Mesendoderm (in vitro differentiated cells): ENCODE data around the gene KRR1.

Source experiments
- DNase-seq: peaks from one replicate; pipeline ENCODE4 v3.0.0; 2013
- H2AK5ac ChIP-seq: 2 replicates; pipeline ENCODE4 v1.6.1; 2013; ENCODE audit warnings: low read length, inconsistent platforms
- H2BK120ac ChIP-seq: 2 replicates; pipeline ENCODE4 v1.6.1; 2013; ENCODE audit warnings: low read depth, mild to moderate bottlenecking, low read length, moderate library complexity, mixed read lengths
- H2BK15ac ChIP-seq: replicated peaks from 2 replicates; pipeline ENCODE4 v1.6.1; 2013; ENCODE audit warnings: low read depth, mild to moderate bottlenecking, moderate library complexity
- H2BK5ac ChIP-seq: 2 replicates; pipeline ENCODE4 v1.6.1; 2013; ENCODE audit warnings: low read length, inconsistent platforms
- H3K18ac ChIP-seq: 2 replicates; pipeline ENCODE4 v1.6.1; 2013; ENCODE audit warnings: mild to moderate bottlenecking, low read length, mixed read lengths
- H3K23ac ChIP-seq: one replicate; pipeline ENCODE4 v1.6.1; 2013; ENCODE audit warnings: low read length
- H3K27ac ChIP-seq: 2 replicates; pipeline ENCODE4 v1.5.1; 2013; ENCODE audit warnings: low read depth, mild to moderate bottlenecking, inconsistent platforms, low read length, moderate library complexity
- H3K27me3 ChIP-seq: 2 replicates; pipeline ENCODE4 v1.6.1; 2013; ENCODE audit warnings: low read length, control low read depth, mild to moderate bottlenecking, inconsistent platforms; ENCODE audit not compliant: insufficient read depth, poor library complexity
- H3K36me3 ChIP-seq: 2 replicates; pipeline ENCODE4 v1.6.1; 2013; ENCODE audit warnings: low read length, inconsistent platforms; ENCODE audit not compliant: control insufficient read depth, insufficient read depth
- H3K4ac ChIP-seq: one replicate; pipeline ENCODE4 v1.6.1; 2013; ENCODE audit warnings: low read depth, mild to moderate bottlenecking, low read length, moderate library complexity
- H3K4me1 ChIP-seq: 2 replicates; pipeline ENCODE4 v1.6.1; 2013; ENCODE audit warnings: low read depth, low read length, inconsistent platforms; ENCODE audit not compliant: control insufficient read depth
- H3K4me2 ChIP-seq: 2 replicates; pipeline ENCODE4 v1.6.1; 2013; ENCODE audit warnings: low read length
- H3K4me3 ChIP-seq: 2 replicates; pipeline ENCODE4 v1.5.1; 2013; ENCODE audit warnings: mild to moderate bottlenecking, low read length
- H3K56ac ChIP-seq: one replicate; pipeline ENCODE4 v1.6.1; 2013; ENCODE audit warnings: low read length
- H3K79me1 ChIP-seq: 2 replicates; pipeline ENCODE4 v1.6.1; 2013; ENCODE audit warnings: low read length, inconsistent platforms
- H3K79me2 ChIP-seq: 2 replicates; pipeline ENCODE4 v1.6.1; 2013; ENCODE audit warnings: mild to moderate bottlenecking, low read length; ENCODE audit not compliant: control insufficient read depth, insufficient read depth
- H3K9ac ChIP-seq: 2 replicates; pipeline ENCODE4 v1.6.1; 2013; ENCODE audit warnings: low read length, inconsistent platforms
- H4K5ac ChIP-seq: one replicate; pipeline ENCODE4 v1.6.1; 2013; ENCODE audit warnings: low read length
- H4K8ac ChIP-seq: one replicate; pipeline ENCODE4 v1.6.1; 2013; ENCODE audit warnings: low read depth, mild to moderate bottlenecking, control low read depth, low read length, moderate library complexity
- WGBS: extraction: QIAGEN DNeasy Blood & Tissue Kit; methylation state at CpG from one replicate; pipeline ENCODE4 v1.1.7; 2013; ENCODE audit warnings: low lambda C conversion rate, missing lambda C conversion rate; ENCODE audit not compliant: insufficient coverage; ENCODE audit errors: extremely low coverage; 5-methylcytosine and 5-hydroxymethylcytosine counted together

The KRR1 gene

GRCh38 chr12:75529826-75530225, 18.4 kb upstream of the KRR1 start:
- H4K5ac ChIP-seq, result no peak overlapping the region
- H3K4me1 ChIP-seq, result no peaks in the 10 kb centered on the region
- H3K56ac ChIP-seq, result no peak overlapping the region
- H3K79me1 ChIP-seq, result no peaks in the 10 kb centered on the region
- no peaks in the 10 kb centered on the region for H3K79me2 ChIP-seq
- H3K23ac ChIP-seq, result no peak overlapping the region
- no peak overlapping the region for H3K18ac ChIP-seq
- H4K8ac ChIP-seq, result no peak overlapping the region
- no CpG with 5 or more reads among the region's 1 CpG for WGBS
- no peak overlapping the region for H3K4me3 ChIP-seq
- H3K27ac ChIP-seq, result no peak overlapping the region
- H2AK5ac ChIP-seq, result no peak overlapping the region
- no peaks in the 10 kb centered on the region for H3K27me3 ChIP-seq
- no peak overlapping the region for H3K9ac ChIP-seq
- no peak overlapping the region for H2BK5ac ChIP-seq
- no peak overlapping the region for H2BK120ac ChIP-seq
- DNase-seq, result no peak
- H2BK15ac ChIP-seq, result no peak overlapping the region
- H3K4me2 ChIP-seq, result no peak overlapping the region
- H3K4ac ChIP-seq, result no peak overlapping the region
- H3K36me3 ChIP-seq, result no peaks in the 10 kb centered on the region

DNA sequence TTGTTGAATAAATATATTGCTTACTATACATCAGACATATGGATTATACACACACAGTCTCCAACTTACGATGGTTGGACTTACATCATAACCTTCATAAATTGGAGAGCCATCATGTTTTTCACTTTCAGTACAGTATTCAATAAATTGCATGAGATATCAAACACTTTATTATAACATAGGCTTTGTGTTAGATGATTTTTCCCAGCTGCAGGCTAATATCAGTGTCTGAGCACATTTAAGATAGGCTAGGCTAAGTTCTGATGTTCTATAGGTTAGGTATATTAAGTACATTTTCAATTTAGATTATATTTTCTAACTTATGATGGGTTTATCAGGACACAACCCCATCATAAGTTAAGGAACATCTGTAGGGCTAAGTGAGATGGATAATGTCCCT, 17.9 kb upstream of the KRR1 start:
- no peak overlapping the region for H3K18ac ChIP-seq
- H2BK5ac ChIP-seq, result no peak overlapping the region
- no peak for DNase-seq
- no peak overlapping the region for H3K9ac ChIP-seq
- H3K27ac ChIP-seq, result no peak overlapping the region
- no peak overlapping the region for H3K4ac ChIP-seq
- no peak overlapping the region for H3K56ac ChIP-seq
- no peaks in the 10 kb centered on the region for H3K27me3 ChIP-seq
- H3K4me3 ChIP-seq, result no peak overlapping the region
- no peak overlapping the region for H2AK5ac ChIP-seq
- H3K79me2 ChIP-seq, result no peaks in the 10 kb centered on the region
- no peak overlapping the region for H3K23ac ChIP-seq
- no peaks in the 10 kb centered on the region for H3K36me3 ChIP-seq
- no peak overlapping the region for H2BK120ac ChIP-seq
- H4K8ac ChIP-seq, result no peak overlapping the region
- WGBS, result no CpG with 5 or more reads among the region's 1 CpG
- H3K4me2 ChIP-seq, result no peak overlapping the region
- no peaks in the 10 kb centered on the region for H3K79me1 ChIP-seq
- H3K4me1 ChIP-seq, result no peaks in the 10 kb centered on the region
- H2BK15ac ChIP-seq, result peak overlapping the region; percentile 85
- no peak overlapping the region for H4K5ac ChIP-seq

- Histone ChIP-seq H3K4me2 (no peak overlapping the region), H3K27ac (no peak overlapping the region), H3K79me2 (no peaks in the 10 kb centered on the region), H3K4ac (no peak overlapping the region), H2BK15ac (no peak overlapping the region), H4K8ac (no peak overlapping the region), H2BK5ac (no peak overlapping the region), H3K9ac (no peak overlapping the region), H3K36me3 (no peaks in the 10 kb centered on the region), H3K4me1 (no peaks in the 10 kb centered on the region), H2BK120ac (no peak overlapping the region), H3K56ac (no peak overlapping the region), H4K5ac (no peak overlapping the region), H3K27me3 (no peaks in the 10 kb centered on the region), H3K23ac (no peak overlapping the region), H3K18ac (no peak overlapping the region), H2AK5ac (no peak overlapping the region), H3K79me1 (no peaks in the 10 kb centered on the region), H3K4me3 (no peak overlapping the region)
- no peak for DNase-seq
- WGBS, result no CpG with 5 or more reads among the region's 2 CpGs
These were observed 17.3 kb upstream of the KRR1 start for GRCh38 chr12:75528692-75529091.

- Histone ChIP-seq H3K79me2 (no peaks in the 10 kb centered on the region), H3K4me3 (no peak overlapping the region), H3K79me1 (no peaks in the 10 kb centered on the region), H3K18ac (no peak overlapping the region), H3K27ac (no peak overlapping the region), H2AK5ac (no peak overlapping the region), H3K9ac (no peak overlapping the region), H3K56ac (no peak overlapping the region), H2BK15ac (no peak overlapping the region), H2BK120ac (no peak overlapping the region), H2BK5ac (no peak overlapping the region), H3K27me3 (no peaks in the 10 kb centered on the region), H3K4me2 (no peak overlapping the region), H3K23ac (no peak overlapping the region), H3K4me1 (no peaks in the 10 kb centered on the region), H3K36me3 (no peaks in the 10 kb centered on the region), H3K4ac (no peak overlapping the region), H4K5ac (no peak overlapping the region), H4K8ac (no peak overlapping the region)
- DNase-seq, result peak; percentile 63
- WGBS, result no CpG with 5 or more reads among the region's 2 CpGs
These were observed 16.9 kb upstream of the KRR1 start for GRCh38 chr12:75528272-75528671.

DNA sequence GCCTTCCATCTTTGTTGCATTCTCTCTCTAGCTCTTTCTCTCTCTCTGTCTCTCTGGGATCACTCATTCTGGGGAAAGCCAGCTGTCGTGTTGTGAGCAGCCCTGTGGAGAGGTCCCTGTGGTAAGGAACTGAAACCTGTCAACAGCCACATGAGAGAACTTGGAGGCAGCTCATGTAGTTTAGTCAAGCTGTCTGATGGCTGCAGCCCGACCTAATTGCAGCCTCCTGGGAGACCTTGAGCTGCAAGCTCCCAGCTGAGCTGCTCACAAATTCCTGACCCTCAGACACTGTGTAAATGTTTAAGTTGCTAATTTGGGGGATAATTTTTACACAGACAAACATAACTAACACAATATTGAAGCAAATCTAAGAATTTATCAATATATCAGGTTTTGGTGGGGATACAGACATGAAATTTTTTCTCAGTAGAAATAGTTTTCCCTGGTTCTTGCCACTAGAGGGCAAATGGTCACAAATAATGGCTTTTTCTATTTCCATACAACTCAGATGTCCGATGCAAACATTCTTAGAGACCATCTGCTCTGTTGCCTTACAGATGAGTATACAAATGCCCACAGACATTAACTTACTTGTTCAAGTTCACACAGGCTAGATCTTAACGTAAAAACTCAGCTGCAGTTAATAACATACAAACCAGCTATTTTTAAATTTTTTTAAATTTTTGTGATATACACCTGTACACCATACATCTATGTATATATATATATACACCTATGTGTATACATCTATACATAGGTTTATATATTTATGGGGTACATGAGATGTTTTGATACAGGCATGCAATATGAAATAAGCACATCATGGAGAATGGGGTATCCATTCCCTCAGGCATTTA, 15.5 kb upstream of the KRR1 start:
- no peaks in the 10 kb centered on the region for H3K79me1 ChIP-seq
- H3K18ac ChIP-seq, result no peak overlapping the region
- no peak overlapping the region for H3K9ac ChIP-seq
- no peak overlapping the region for H2BK120ac ChIP-seq
- H3K4me2 ChIP-seq, result no peak overlapping the region
- H2BK5ac ChIP-seq, result no peak overlapping the region
- H4K5ac ChIP-seq, result no peak overlapping the region
- no peak overlapping the region for H3K4me3 ChIP-seq
- H2AK5ac ChIP-seq, result no peak overlapping the region
- no peaks in the 10 kb centered on the region for H3K36me3 ChIP-seq
- no peaks in the 10 kb centered on the region for H3K79me2 ChIP-seq
- H3K23ac ChIP-seq, result no peak overlapping the region
- no peaks in the 10 kb centered on the region for H3K27me3 ChIP-seq
- H3K4ac ChIP-seq, result peak overlapping the region; percentile 59
- H3K27ac ChIP-seq, result no peak overlapping the region
- H3K56ac ChIP-seq, result peak overlapping the region; percentile 1
- no peaks in the 10 kb centered on the region for H3K4me1 ChIP-seq
- no peak overlapping the region for H2BK15ac ChIP-seq
- no CpG with 5 or more reads among the region's 4 CpGs for WGBS
- DNase-seq, result peak; percentile 63
- no peak overlapping the region for H4K8ac ChIP-seq

DNA sequence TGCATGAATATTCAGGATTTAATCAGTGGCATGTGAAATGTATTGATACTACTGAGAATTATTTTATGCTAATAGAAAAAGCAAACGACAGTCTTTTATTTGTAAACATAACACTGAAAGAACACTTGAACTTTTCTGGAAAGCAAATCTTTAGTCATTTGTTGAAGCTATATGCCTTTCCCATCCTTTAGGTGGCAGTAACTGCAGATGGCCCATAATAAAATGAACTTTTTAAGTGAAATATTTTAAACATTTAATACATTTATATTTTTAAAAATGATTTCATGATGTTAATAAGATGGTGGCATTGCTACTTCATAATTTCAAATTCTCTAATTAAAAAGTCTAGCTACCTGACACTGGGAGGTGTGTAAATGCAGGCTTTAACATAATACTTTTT, 13.9 kb upstream of the KRR1 start:
- WGBS, result no CpG with 5 or more reads among the region's 1 CpG
- H3K36me3 ChIP-seq, result no peaks in the 10 kb centered on the region
- H3K79me2 ChIP-seq, result no peaks in the 10 kb centered on the region

More for the DNA sequence above, 13.9 kb upstream of the KRR1 start:
- H2AK5ac ChIP-seq, result no peak overlapping the region
- no peak overlapping the region for H3K18ac ChIP-seq
- no peak overlapping the region for H2BK120ac ChIP-seq
- H3K23ac ChIP-seq, result no peak overlapping the region
- H3K79me1 ChIP-seq, result no peaks in the 10 kb centered on the region
- H2BK15ac ChIP-seq, result no peak overlapping the region
- H3K27ac ChIP-seq, result no peak overlapping the region
- no peak overlapping the region for H2BK5ac ChIP-seq
- no peak overlapping the region for H3K4me2 ChIP-seq
- H4K5ac ChIP-seq, result no peak overlapping the region
- no peak overlapping the region for H3K4me3 ChIP-seq
- H4K8ac ChIP-seq, result no peak overlapping the region
- no peak overlapping the region for H3K56ac ChIP-seq
- no peaks in the 10 kb centered on the region for H3K27me3 ChIP-seq
- H3K4me1 ChIP-seq, result no peaks in the 10 kb centered on the region
- no peak overlapping the region for H3K9ac ChIP-seq
- no peak overlapping the region for H3K4ac ChIP-seq
- no peak for DNase-seq
